ENCODE results near the gene RAB33A. TPM values are rescaled to one million over a fixed set of nuclear protein-coding genes. Genes with fewer than 3 reads are reported as not detected.

Gene RAB33A
- total and polyA plus RNA-seq, 9 of the 15 experiments (the other 6 are each of a cell fraction or from before 2014, with no cell fraction given) = 0.04 to 0.20 (median 0.06) TPM; not detected in 4

GRCh38 chrX:130165703-130166502, 5.9 kb upstream of the RAB33A start, which contains the start of gene AIFM1 (continued):
- peak; percentile 71 for TF ChIP-seq CHAMP1 (IDR thresholded peaks at IDR 0.05)
- TF ChIP-seq FOXJ2 (tag; IDR thresholded peaks at IDR 0.05) = peak; percentile 16; the same call in 1 of the 2 replicates
- TF ChIP-seq ZNF407 (IDR thresholded peaks at IDR 0.05; ENCODE audit: low read depth) = no peak
- TF ChIP-seq PHF21A (IDR thresholded peaks at IDR 0.05; ENCODE audit: borderline replicate concordance, low read depth) = 0 out of 2 replicates have a peak, but pooled peaks have one; percentile 22
- TF ChIP-seq PHF8 (IDR thresholded peaks at IDR 0.05; ENCODE audit: borderline replicate concordance, low read length) = peak; percentile 84
- no peak for TF ChIP-seq CREB3 (tag; conservative IDR thresholded peaks at IDR 0.05; ENCODE audit: low read depth)
- TF ChIP-seq HDAC2 (IDR thresholded peaks at IDR 0.05) = peak; percentile 64; the same call in 1 of the 2 replicates
- TF ChIP-seq POLR2AphosphoS5 (IDR thresholded peaks at IDR 0.05; ENCODE audit: control insufficient read depth, insufficient read depth, low read depth, low read length) = peak; percentile 80
- TF ChIP-seq TRIM28 (IDR thresholded peaks at IDR 0.05) = peak; percentile 44; the same call in 1 of the 2 replicates
- no peak for TF ChIP-seq PRPF4 (IDR thresholded peaks at IDR 0.05; ENCODE audit: insufficient read depth, low read depth, low read length, poor library complexity, severe bottlenecking)
- TF ChIP-seq TBL1XR1 (IDR thresholded peaks at IDR 0.05; ENCODE audit: low read length in 2 of 2) = peak; percentile 38 to 68; a peak in 2 of 4 replicates
- no peak for TF ChIP-seq CTCF (IDR thresholded peaks at IDR 0.05 in 2 of 3, conservative IDR thresholded peaks at IDR 0.05 in 1 of 3; ENCODE audit: insufficient read depth in 2 of 3, low read depth in 1 of 3, low read length in 3 of 3)

All from K562 (cell line).